Testis (tissue), 2 donors: ENCODE data around the gene ADAMTS7.

Experiments used
- CTCF ChIP-seq, 3 experiments: fragments of 450-650 bp in 2 of 3; fragments of 200-600 bp in 1 of 3; sonication (generic) in 1 of 3; IDR thresholded peaks; one replicate each; pipeline ENCODE4 v1.5.1; 2016 to 2019; ENCODE audit warnings: antibody characterized with exemption in 3 of 3, mild to moderate bottlenecking in 2 of 3, moderate library complexity in 1 of 3
- POLR2A ChIP-seq: fragments of 450-650 bp; IDR thresholded peaks from one replicate; pipeline ENCODE4 v1.6.1; 2017; ENCODE audit warnings: antibody characterized with exemption, mild to moderate bottlenecking, moderate library complexity

- TF ChIP-seq CTCF (IDR thresholded peaks at IDR 0.05), result no peak
- TF ChIP-seq POLR2A, result no peak
These were observed 16.2 kb downstream of the ADAMTS7 start for GRCh38 chr15:78795043-78795442.
